ENCODE results near the gene DHX58. TPM values are rescaled to one million over a fixed set of nuclear protein-coding genes. Genes with fewer than 3 reads are reported as not detected.

Gene DHX58
- total and polyA plus RNA-seq, 2 donors (not counting 1 experiment from before 2014, with no cell fraction given), result 39.7 to 57.6 TPM

DNA sequence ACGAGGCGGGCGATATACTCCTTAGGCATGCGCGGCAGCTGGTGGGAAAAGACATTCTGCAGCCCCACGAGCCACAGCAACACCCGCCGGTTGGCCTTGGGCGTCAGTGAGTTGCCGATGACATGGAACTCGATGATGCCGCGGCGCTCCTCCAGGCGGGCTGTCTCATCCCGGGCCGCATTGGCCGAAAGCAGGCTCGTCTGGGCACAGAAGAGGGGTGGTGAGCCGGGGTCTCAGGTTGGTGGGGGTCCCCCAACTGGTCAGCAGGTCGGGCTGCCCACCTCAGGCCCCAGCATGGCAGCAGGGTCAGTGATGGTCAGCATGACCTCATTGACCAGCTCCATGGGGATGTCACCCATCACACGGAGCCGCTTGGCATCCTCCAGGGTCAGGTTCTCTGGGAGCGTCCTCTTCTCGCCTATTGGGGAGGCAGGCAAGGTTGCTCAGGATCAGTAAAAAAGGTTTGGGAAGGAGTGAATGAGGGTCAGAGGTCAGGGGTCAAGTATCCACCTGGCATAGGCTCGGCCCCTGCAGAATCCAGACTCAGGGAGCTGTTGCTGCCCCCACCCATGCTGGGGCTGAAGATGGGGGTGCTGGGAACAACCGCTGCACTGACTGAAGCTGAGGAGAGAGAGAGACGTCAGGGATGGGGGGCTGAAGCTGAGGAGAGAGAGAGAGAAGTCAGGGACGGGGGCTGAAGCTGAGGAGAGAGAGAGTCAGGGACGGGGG, 5.0 kb upstream of the DHX58 start:
- no peak overlapping the region for H3K4me3 Mint-ChIP-seq
- CTCF ChIA-PET, result interaction anchor here (0.9 to 7.0 kb wide), 16 partner anchors 10 to 155 kb away, joined by 3 to 104 read pairs (median 5); partner anchors contain the start of genes CNP, DNAJC7, GHDC and KCNH4
- intact Hi-C loops (cut with micrococcal nuclease), result loop anchor here (10.0 kb wide), 1 partner anchor 267 kb away; the partner anchor contains the start of gene STAT3

More for the DNA sequence above, 5.0 kb upstream of the DHX58 start:
- Mint-ChIP-seq H3K9me3 (ENCODE audit: insufficient read depth) (no peaks in the 10 kb centered on the region), H3K27ac (no peak overlapping the region), H3K4me1 (peaks cover 49% of the 10 kb centered on the region), H3K27me3 (no peaks in the 10 kb centered on the region)
- Histone ChIP-seq H3K4me3 (ENCODE audit: control extremely low read depth in 1 of 5, extremely low read depth in 1 of 5, insufficient read depth in 1 of 5, low read depth in 2 of 5, low read length in 4 of 5) (no peak overlapping the region), H3K9me3 (ENCODE audit: control extremely low read depth in 1 of 3, control insufficient read depth in 2 of 3, insufficient read depth in 1 of 3, low read length in 2 of 3) (no peaks in the 10 kb centered on the region), H3K36me3 (replicated peaks in 1 of 2; ENCODE audit: control extremely low read depth in 1 of 2, control insufficient read depth in 1 of 2, extremely low read depth in 1 of 2, insufficient read depth in 2 of 2, low read length in 1 of 2) (peaks cover 0 to 30% of the 10 kb centered on the region in 2 experiments), H4K20me1 (ENCODE audit: control insufficient read depth, insufficient read depth, low read length, poor library complexity, severe bottlenecking) (no peaks in the 10 kb centered on the region), H3K4me1 (ENCODE audit: control insufficient read depth in 2 of 2, insufficient read depth in 2 of 2, low read length in 2 of 2) (peaks cover 33 to 52% of the 10 kb centered on the region in 2 donors), H3K27ac (ENCODE audit: low read length in 2 of 2) (no peak overlapping the region), H3K79me2 (ENCODE audit: control insufficient read depth, insufficient read depth, low read length) (peaks cover 8% of the 10 kb centered on the region), H3K4me2 (replicated peaks; ENCODE audit: low read depth, low read length, poor library complexity, severe bottlenecking) (no peak overlapping the region), H3K9ac (ENCODE audit: low read length) (no peak overlapping the region), H3K27me3 (replicated peaks in 1 of 4; ENCODE audit: control extremely low read depth in 1 of 4, control insufficient read depth in 3 of 4, insufficient read depth in 4 of 4, low read length in 3 of 4) (no peaks in the 10 kb centered on the region), H2AFZ (ENCODE audit: insufficient read depth, low read depth, low read length, poor library complexity, severe bottlenecking) (no peak overlapping the region)
- no peak for ATAC-seq (ENCODE audit: low read depth)
- WGBS (ENCODE audit: insufficient coverage), result 97% methylated on average over 30 of the region's 30 CpGs
- no peak for DNase-seq
- POLR2A ChIA-PET, result interaction anchor here (2.4 kb wide), 1 partner anchor 92 kb away, joined by 11 read pairs; no protein-coding TSS in a partner anchor
- no peak for TF ChIP-seq EZH2 (IDR thresholded peaks at IDR 0.05; ENCODE audit: borderline replicate concordance, insufficient read depth, low read depth, low read length, poor library complexity, severe bottlenecking)
- TF ChIP-seq, protein P1, sequence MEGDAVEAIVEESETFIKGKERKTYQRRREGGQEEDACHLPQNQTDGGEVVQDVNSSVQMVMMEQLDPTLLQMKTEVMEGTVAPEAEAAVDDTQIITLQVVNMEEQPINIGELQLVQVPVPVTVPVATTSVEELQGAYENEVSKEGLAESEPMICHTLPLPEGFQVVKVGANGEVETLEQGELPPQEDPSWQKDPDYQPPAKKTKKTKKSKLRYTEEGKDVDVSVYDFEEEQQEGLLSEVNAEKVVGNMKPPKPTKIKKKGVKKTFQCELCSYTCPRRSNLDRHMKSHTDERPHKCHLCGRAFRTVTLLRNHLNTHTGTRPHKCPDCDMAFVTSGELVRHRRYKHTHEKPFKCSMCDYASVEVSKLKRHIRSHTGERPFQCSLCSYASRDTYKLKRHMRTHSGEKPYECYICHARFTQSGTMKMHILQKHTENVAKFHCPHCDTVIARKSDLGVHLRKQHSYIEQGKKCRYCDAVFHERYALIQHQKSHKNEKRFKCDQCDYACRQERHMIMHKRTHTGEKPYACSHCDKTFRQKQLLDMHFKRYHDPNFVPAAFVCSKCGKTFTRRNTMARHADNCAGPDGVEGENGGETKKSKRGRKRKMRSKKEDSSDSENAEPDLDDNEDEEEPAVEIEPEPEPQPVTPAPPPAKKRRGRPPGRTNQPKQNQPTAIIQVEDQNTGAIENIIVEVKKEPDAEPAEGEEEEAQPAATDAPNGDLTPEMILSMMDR (IDR thresholded peaks at IDR 0.05), result no peak
